Panc1 (cell line): ENCODE results near the gene LRRC36. TPM values are rescaled to one million over a fixed set of nuclear protein-coding genes. Genes with fewer than 3 reads are reported as not detected.

Source experiments
- ATAC-seq: fragments of 200-7000 bp; cut with Tn5 transposase; 2 replicates; pipeline ENCODE4 v1.9.1; 2020; ENCODE audit warnings: mild to moderate bottlenecking, moderate library complexity
- BruUV-seq: library from RNA; stranded (reverse); fragments of 400-500 nt; replicated peaks from 2 replicates; lab custom pipeline; 2021; lab: Mats Ljungman, UMichigan
- CTCF ChIA-PET: fragments of 300-600 bp; sonication (Branson Sonifier 250); formaldehyde crosslinking; loops from one replicate; lab custom pipeline; 2022; ENCODE audit warnings: antibody characterized with exemption; lab: Charles Lee
- POLR2A ChIA-PET: fragments of 300-600 bp; sonication (Branson Sonifier 250); formaldehyde crosslinking; loops from one replicate; lab custom pipeline; 2022; ENCODE audit warnings: antibody characterized with exemption; lab: Charles Lee
- DNase-seq: peaks from one replicate; pipeline ENCODE4 v3.0.0-alpha.2; 2010; ENCODE audit warnings: low read depth, low spot score
- H3K27ac ChIP-seq: 2 replicates; pipeline ENCODE4 v1.5.1; 2011; ENCODE audit warnings: mild to moderate bottlenecking, low read length, inconsistent platforms
- H3K27me3 ChIP-seq: fragments of 200-500 bp; sonication (Bioruptor generic); 2 replicates; pipeline ENCODE4 v1.6.0; 2014; ENCODE audit warnings: low read length, inconsistent platforms; ENCODE audit not compliant: control insufficient read depth, insufficient read depth
- H3K36me3 ChIP-seq: fragments of 200-500 bp; sonication (Bioruptor generic); 2 replicates; pipeline ENCODE4 v1.5.1; 2014; ENCODE audit warnings: inconsistent platforms, mild to moderate bottlenecking, low read length, moderate library complexity; ENCODE audit not compliant: control insufficient read depth, insufficient read depth
- H3K4me1 ChIP-seq: 2 replicates; pipeline ENCODE4 v1.5.1; 2011; ENCODE audit warnings: inconsistent platforms, mild to moderate bottlenecking, low read length, moderate library complexity; ENCODE audit not compliant: control insufficient read depth, insufficient read depth
- H3K4me3 ChIP-seq, 2 experiments: 2 replicates each; pipeline ENCODE4 v1.5.1; 2011 to 2012; ENCODE audit warnings: low read depth in 2 of 2, low read length in 2 of 2, mild to moderate bottlenecking in 2 of 2, inconsistent platforms in 1 of 2, moderate library complexity in 1 of 2
- H3K9me3 ChIP-seq: fragments of 200-500 bp; sonication (Bioruptor generic); 2 replicates; pipeline ENCODE4 v1.5.1; 2014; ENCODE audit warnings: low read depth, mild to moderate bottlenecking, inconsistent platforms, low read length, moderate library complexity; ENCODE audit not compliant: control insufficient read depth, insufficient read depth
- POLR2AphosphoS5 ChIP-seq: IDR thresholded peaks from 2 replicates; pipeline ENCODE4 v1.6.1; 2012; ENCODE audit warnings: mild to moderate bottlenecking, low read depth, low read length, moderate library complexity
- SIN3A ChIP-seq: IDR thresholded peaks from 2 replicates; pipeline ENCODE4 v1.6.1; 2012; ENCODE audit warnings: low read depth, mild to moderate bottlenecking, low read length, moderate library complexity, borderline replicate concordance; ENCODE audit not compliant: insufficient read depth
- TCF7L2 ChIP-seq: IDR thresholded peaks from 2 replicates; pipeline ENCODE4 v1.6.1; 2011; ENCODE audit warnings: mild to moderate bottlenecking, low read depth, low read length, inconsistent platforms
- in situ Hi-C: cut with HindIII; loops from 2 replicates; pipeline ENCODE4 v1.10.0; 2016; ENCODE audit warnings: low sequenced_read_pairs, low pct_unique_long_range_greater_than_20kb
- intact Hi-C: fragments of 100-400 bp; cut with micrococcal nuclease; formaldehyde crosslinking; loops from one replicate; pipeline ENCODE4 v1.10.0; 2022; ENCODE audit not compliant: unreplicated experiment
- total RNA-seq: library from RNA; stranded (reverse); gene quantifications from one replicate; pipeline ENCODE4 v1.2.1, GENCODE V29; 2021; ENCODE audit not compliant: unreplicated experiment
- TF ChIP-seq, protein P1 (sequence below), 2 experiments: IDR thresholded peaks; 2 replicates each; pipeline ENCODE4 v1.6.1; 2011 to 2012; ENCODE audit warnings: low read depth in 2 of 2, control low read depth in 1 of 2, low read length in 1 of 2, mild to moderate bottlenecking in 1 of 2, moderate library complexity in 1 of 2; ENCODE audit not compliant: insufficient read depth in 1 of 2
- TF ChIP-seq, protein P2 (sequence below): fragments of 450-650 bp; IDR thresholded peaks from 2 replicates; pipeline ENCODE4 v1.5.1; 2017; ENCODE audit warnings: mild to moderate bottlenecking

The LRRC36 gene
- total RNA-seq, 1 experiment from 2014 or later, result 0.54 TPM

DNA sequence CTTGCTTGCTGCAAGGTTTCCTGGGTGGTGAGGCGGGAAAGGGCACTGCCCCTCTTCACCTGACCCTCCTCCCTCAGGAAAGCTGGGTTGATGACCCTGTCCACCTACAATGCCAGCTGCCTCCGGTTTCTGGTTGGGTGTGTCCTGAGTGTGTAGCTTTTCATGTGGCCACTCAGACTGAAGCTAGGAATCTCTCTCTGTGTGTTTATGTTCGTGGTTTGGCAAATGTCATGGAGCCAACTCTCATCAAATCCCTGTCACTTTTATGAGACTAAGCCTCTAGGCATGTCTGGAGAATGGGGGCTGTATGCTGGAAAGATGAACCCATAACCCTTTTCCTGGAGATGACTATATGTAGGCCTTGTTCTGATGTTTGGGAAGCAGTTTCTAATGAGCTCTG is 30.2 kb upstream of the LRRC36 start:
- no peak for ATAC-seq
- ChIA-PET POLR2A (no interaction called here), CTCF (interaction anchor here (0.6 kb wide), 1 partner anchor 77 kb away, joined by 7 read pairs; no protein-coding TSS in a partner anchor)
- DNase-seq, result no peak
- H3K36me3 ChIP-seq, result no peaks in the 10 kb centered on the region
- TF ChIP-seq POLR2AphosphoS5 (no peak), SIN3A (no peak), TCF7L2 (no peak)
- TF ChIP-seq, protein P1, sequence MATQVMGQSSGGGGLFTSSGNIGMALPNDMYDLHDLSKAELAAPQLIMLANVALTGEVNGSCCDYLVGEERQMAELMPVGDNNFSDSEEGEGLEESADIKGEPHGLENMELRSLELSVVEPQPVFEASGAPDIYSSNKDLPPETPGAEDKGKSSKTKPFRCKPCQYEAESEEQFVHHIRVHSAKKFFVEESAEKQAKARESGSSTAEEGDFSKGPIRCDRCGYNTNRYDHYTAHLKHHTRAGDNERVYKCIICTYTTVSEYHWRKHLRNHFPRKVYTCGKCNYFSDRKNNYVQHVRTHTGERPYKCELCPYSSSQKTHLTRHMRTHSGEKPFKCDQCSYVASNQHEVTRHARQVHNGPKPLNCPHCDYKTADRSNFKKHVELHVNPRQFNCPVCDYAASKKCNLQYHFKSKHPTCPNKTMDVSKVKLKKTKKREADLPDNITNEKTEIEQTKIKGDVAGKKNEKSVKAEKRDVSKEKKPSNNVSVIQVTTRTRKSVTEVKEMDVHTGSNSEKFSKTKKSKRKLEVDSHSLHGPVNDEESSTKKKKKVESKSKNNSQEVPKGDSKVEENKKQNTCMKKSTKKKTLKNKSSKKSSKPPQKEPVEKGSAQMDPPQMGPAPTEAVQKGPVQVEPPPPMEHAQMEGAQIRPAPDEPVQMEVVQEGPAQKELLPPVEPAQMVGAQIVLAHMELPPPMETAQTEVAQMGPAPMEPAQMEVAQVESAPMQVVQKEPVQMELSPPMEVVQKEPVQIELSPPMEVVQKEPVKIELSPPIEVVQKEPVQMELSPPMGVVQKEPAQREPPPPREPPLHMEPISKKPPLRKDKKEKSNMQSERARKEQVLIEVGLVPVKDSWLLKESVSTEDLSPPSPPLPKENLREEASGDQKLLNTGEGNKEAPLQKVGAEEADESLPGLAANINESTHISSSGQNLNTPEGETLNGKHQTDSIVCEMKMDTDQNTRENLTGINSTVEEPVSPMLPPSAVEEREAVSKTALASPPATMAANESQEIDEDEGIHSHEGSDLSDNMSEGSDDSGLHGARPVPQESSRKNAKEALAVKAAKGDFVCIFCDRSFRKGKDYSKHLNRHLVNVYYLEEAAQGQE (IDR thresholded peaks at IDR 0.05; ENCODE audit: insufficient read depth in 1 of 2, low read depth in 2 of 2, low read length in 1 of 2), result no peak
- TF ChIP-seq, protein P2, sequence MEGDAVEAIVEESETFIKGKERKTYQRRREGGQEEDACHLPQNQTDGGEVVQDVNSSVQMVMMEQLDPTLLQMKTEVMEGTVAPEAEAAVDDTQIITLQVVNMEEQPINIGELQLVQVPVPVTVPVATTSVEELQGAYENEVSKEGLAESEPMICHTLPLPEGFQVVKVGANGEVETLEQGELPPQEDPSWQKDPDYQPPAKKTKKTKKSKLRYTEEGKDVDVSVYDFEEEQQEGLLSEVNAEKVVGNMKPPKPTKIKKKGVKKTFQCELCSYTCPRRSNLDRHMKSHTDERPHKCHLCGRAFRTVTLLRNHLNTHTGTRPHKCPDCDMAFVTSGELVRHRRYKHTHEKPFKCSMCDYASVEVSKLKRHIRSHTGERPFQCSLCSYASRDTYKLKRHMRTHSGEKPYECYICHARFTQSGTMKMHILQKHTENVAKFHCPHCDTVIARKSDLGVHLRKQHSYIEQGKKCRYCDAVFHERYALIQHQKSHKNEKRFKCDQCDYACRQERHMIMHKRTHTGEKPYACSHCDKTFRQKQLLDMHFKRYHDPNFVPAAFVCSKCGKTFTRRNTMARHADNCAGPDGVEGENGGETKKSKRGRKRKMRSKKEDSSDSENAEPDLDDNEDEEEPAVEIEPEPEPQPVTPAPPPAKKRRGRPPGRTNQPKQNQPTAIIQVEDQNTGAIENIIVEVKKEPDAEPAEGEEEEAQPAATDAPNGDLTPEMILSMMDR, result no peak
- H3K27me3 ChIP-seq, result no peaks in the 10 kb centered on the region
- intact Hi-C loops (no loop called here), in situ Hi-C loops (no loop called here)
- BruUV-seq, result no TSS peak
- no peak overlapping the region for H3K27ac ChIP-seq
- H3K9me3 ChIP-seq, result no peaks in the 10 kb centered on the region
- no peak overlapping the region for H3K4me3 ChIP-seq
- H3K4me1 ChIP-seq, result no peaks in the 10 kb centered on the region

DNA sequence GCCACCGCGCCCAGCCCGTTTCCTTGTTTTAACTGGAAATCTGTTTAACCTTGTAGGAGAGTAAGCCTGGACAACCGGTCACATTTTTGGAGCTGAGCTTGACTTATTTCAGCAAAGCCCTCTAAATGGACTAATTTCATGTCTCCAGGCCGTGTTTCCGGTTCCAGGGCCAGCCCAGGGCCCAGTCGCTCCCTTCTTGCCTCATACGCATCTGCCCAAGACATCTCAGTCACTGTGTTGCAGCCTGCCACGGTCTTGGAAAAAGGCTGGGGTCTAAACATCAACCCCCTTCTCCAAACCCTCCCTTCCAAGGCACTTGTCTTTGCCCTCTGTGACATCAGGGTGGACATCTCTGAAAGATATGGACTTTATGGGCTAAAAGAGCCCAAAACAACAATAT is 28.3 kb upstream of the LRRC36 start:
- in situ Hi-C loops, result no loop called here
- no peaks in the 10 kb centered on the region for H3K9me3 ChIP-seq
- intact Hi-C loops, result no loop called here
- no peaks in the 10 kb centered on the region for H3K4me1 ChIP-seq
- no peaks in the 10 kb centered on the region for H3K27me3 ChIP-seq
- no TSS peak for BruUV-seq
- TF ChIP-seq TCF7L2, result no peak
- TF ChIP-seq, protein P2, result no peak
- TF ChIP-seq POLR2AphosphoS5, result no peak
- TF ChIP-seq SIN3A, result no peak
- TF ChIP-seq, protein P1 (IDR thresholded peaks at IDR 0.05; ENCODE audit: insufficient read depth in 1 of 2, low read depth in 2 of 2, low read length in 1 of 2), result no peak
- no peaks in the 10 kb centered on the region for H3K36me3 ChIP-seq
- ATAC-seq (no peak), DNase-seq (no peak)
- no peak overlapping the region for H3K4me3 ChIP-seq
- ChIA-PET POLR2A (no interaction called here), CTCF (no interaction called here)
- H3K27ac ChIP-seq, result no peak overlapping the region
